HepG2 (cell line): Measurements from ENCODE around the gene SHBG. TPM values are rescaled to one million over a fixed set of nuclear protein-coding genes. Genes with fewer than 3 reads are reported as not detected.

Experiments used
- FOXA3 ChIP-seq: IDR thresholded peaks from 2 replicates; pipeline ENCODE4 v1.6.1; 2016; ENCODE audit warnings: missing genetic modification reagents, missing compliant biosample characterization
- HHEX ChIP-seq: IDR thresholded peaks from 2 replicates; pipeline ENCODE4 v1.6.1; 2016; ENCODE audit warnings: control low read depth
- KAT7 ChIP-seq: IDR thresholded peaks from 2 replicates; pipeline ENCODE4 v1.6.1; 2018; ENCODE audit warnings: borderline replicate concordance, missing compliant biosample characterization
- MED8 ChIP-seq: sonication (generic); formaldehyde crosslinking; IDR thresholded peaks from 2 replicates; pipeline ENCODE4 v1.8.1; 2023; ENCODE audit warnings: mild to moderate bottlenecking, missing genetic modification reagents; ENCODE audit not compliant: insufficient replicate concordance
- MLXIP ChIP-seq: sonication (generic); formaldehyde crosslinking; IDR thresholded peaks from 2 replicates; pipeline ENCODE4 v1.9.0; 2021; ENCODE audit warnings: missing genetic modification reagents, borderline replicate concordance
- PBX2 ChIP-seq: IDR thresholded peaks from 2 replicates; pipeline ENCODE4 v1.6.1; 2016; ENCODE audit warnings: control low read depth
- REPIN1 ChIP-seq: sonication (generic); formaldehyde crosslinking; IDR thresholded peaks from 2 replicates; pipeline ENCODE4 v1.8.0; 2022; ENCODE audit warnings: missing genetic modification reagents, low read depth, mild to moderate bottlenecking, borderline replicate concordance
- SPEN ChIP-seq: sonication (generic); formaldehyde crosslinking; IDR thresholded peaks from 2 replicates; pipeline ENCODE4 v1.5.1; 2020; ENCODE audit warnings: low read depth, mild to moderate bottlenecking, missing genetic modification reagents
- U2AF1 ChIP-seq: fragments of 200-400 bp; formaldehyde crosslinking; optimal IDR thresholded peaks from 2 replicates; pipeline ENCODE3; 2017; ENCODE audit warnings: mild to moderate bottlenecking, low read depth, low read length
- ZNF12 ChIP-seq: sonication (generic); formaldehyde crosslinking; IDR thresholded peaks from 2 replicates; pipeline ENCODE4 v1.5.0; 2020; ENCODE audit warnings: missing genetic modification reagents
- ZNF282 ChIP-seq: fragments of 450-650 bp; IDR thresholded peaks from 2 replicates; pipeline ENCODE4 v1.6.1; 2018; ENCODE audit not compliant: partially characterized antibody
- ZNF362 ChIP-seq: sonication (generic); formaldehyde crosslinking; IDR thresholded peaks from 2 replicates; pipeline ENCODE4 v1.4.0; 2020; ENCODE audit warnings: missing genetic modification reagents, mild to moderate bottlenecking, borderline replicate concordance
- ZNF451 ChIP-seq: sonication (generic); formaldehyde crosslinking; IDR thresholded peaks from 2 replicates; pipeline ENCODE4 v1.5.0; 2020; ENCODE audit warnings: mild to moderate bottlenecking, missing genetic modification reagents
- ZNF670 ChIP-seq: sonication (generic); formaldehyde crosslinking; IDR thresholded peaks from 2 replicates; pipeline ENCODE4 v1.8.0; 2022; ENCODE audit warnings: mild to moderate bottlenecking, missing genetic modification reagents, borderline replicate concordance
- ZNF687 ChIP-seq: sonication (generic); formaldehyde crosslinking; IDR thresholded peaks from 2 replicates; pipeline ENCODE4 v1.5.1; 2020; ENCODE audit warnings: mild to moderate bottlenecking, missing genetic modification reagents, moderate library complexity
- ZNF782 ChIP-seq: sonication (generic); formaldehyde crosslinking; IDR thresholded peaks from 2 replicates; pipeline ENCODE4 v1.4.0; 2020; ENCODE audit warnings: missing genetic modification reagents, mild to moderate bottlenecking, borderline replicate concordance
- polyA plus RNA-seq, 8 experiments: library from polyadenylated mRNA; depleted of rRNA in 3 of 8; stranded (reverse) in 7 of 8; unstranded in 1 of 8; fragments of >200 nt; fragmentation: Illumina TruSeq in 4 of 8; extraction: Trizol in 4 of 8; gene quantifications; 2 replicates each; pipeline versions ENCODE4 v1.2.1 to v1.2.3, GENCODE V29; 2011 to 2016; ENCODE audit warnings: low read depth in 4 of 8, missing spikeins in 1 of 8, mixed read lengths in 1 of 8; ENCODE audit not compliant: insufficient read depth in 1 of 8
- total RNA-seq, 5 experiments: library from RNA; depleted of rRNA; stranded (reverse); fragments of >200 nt; fragmentation: Illumina TruSeq; extraction: Trizol; gene quantifications; 2 replicates each; pipeline ENCODE4 v1.2.3, GENCODE V29; 2016; ENCODE audit warnings: low read depth in 1 of 5

Gene SHBG
- total and polyA plus RNA-seq, 2 of the 13 experiments (the other 11 are each of a cell fraction or from before 2014, with no cell fraction given), result 4.0 to 6.1 TPM

GRCh38 chr17:7627250-7628121, 2.4 kb upstream of the SHBG start, which contains the start of gene SAT2 (continued):
- TF ChIP-seq HHEX (CRISPR knock-in tag), result no peak
- no peak for TF ChIP-seq ZNF362 (CRISPR knock-in tag)
- TF ChIP-seq FOXA3 (CRISPR knock-in tag), result peak; percentile 19
- no peak for TF ChIP-seq REPIN1 (CRISPR knock-in tag)
- no peak for TF ChIP-seq MED8 (CRISPR knock-in tag)
- no peak for TF ChIP-seq ZNF12 (CRISPR knock-in tag)
- TF ChIP-seq PBX2, result no peak
- TF ChIP-seq ZNF451, result no peak
- TF ChIP-seq ZNF782, result 0 out of 2 replicates have a peak, but pooled peaks have one; percentile 69
- no peak for TF ChIP-seq ZNF282
- TF ChIP-seq KAT7 (CRISPR knock-in tag), result peak; percentile 68; the same call in 1 of the 2 replicates
- no peak for TF ChIP-seq U2AF1
- TF ChIP-seq SPEN (CRISPR knock-in tag), result peak; percentile 88
- 0 out of 2 replicates have a peak, but pooled peaks have one; percentile 43 for TF ChIP-seq ZNF670 (CRISPR knock-in tag)
- peak; percentile 75 for TF ChIP-seq ZNF687 (CRISPR knock-in tag)
- no peak for TF ChIP-seq MLXIP (CRISPR knock-in tag)
